ENCODE results near the gene CAP1. TPM values are rescaled to one million over a fixed set of nuclear protein-coding genes. Genes with fewer than 3 reads are reported as not detected.

CAP1 gene
- total and polyA plus RNA-seq, 12 donors: 25.2 to 157 (median 55.8) TPM

- Histone ChIP-seq H3K27ac (no peak overlapping the region), H3K36me3 (no peaks in the 10 kb centered on the region), H3K4me3 (no peak overlapping the region), H3K4me1 (peaks cover 0 to 11% (median 0%) of the 10 kb centered on the region in 9 donors), H3K9me3 (peaks cover 0 to 24% (median 0%) of the 10 kb centered on the region in 11 donors), H3K27me3 (no peaks in the 10 kb centered on the region)
- intact Hi-C loops (cut with DNase I): loop anchor here in 2 of 10 donors (10.0 kb wide), 2 partner anchors 113 to 213 kb away; no protein-coding TSS in a partner anchor
- TF ChIP-seq CTCF (IDR thresholded peaks at IDR 0.05): no peak
- no peak for ATAC-seq
- DNase-seq: no peak
Measured at GRCh38 chr1:40027647-40028046, 12.9 kb upstream of the CAP1 start.

GRCh38 chr1:40029608-40030007 is 10.9 kb upstream of the CAP1 start:
- Histone ChIP-seq H3K36me3 (no peaks in the 10 kb centered on the region), H3K27me3 (no peaks in the 10 kb centered on the region), H3K27ac (no peak overlapping the region), H3K4me1 (peaks cover 0 to 16% (median 0%) of the 10 kb centered on the region in 9 donors), H3K4me3 (no peak overlapping the region), H3K9me3 (peaks cover 0 to 12% (median 0%) of the 10 kb centered on the region in 11 donors)
- 67 to 68% methylated on average over 3 of the region's 3 CpGs for WGBS, 2 donors
- no peak for ATAC-seq
- intact Hi-C loops (cut with DNase I): loop anchor here in 5 of 10 donors (5.0 to 10.0 kb wide), 5 partner anchors 55 to 215 kb away; no protein-coding TSS in a partner anchor
- no peak for DNase-seq
- no peak for TF ChIP-seq CTCF (IDR thresholded peaks at IDR 0.05)

GRCh38 chr1:40030528-40031135 is 9.9 kb upstream of the CAP1 start:
- intact Hi-C loops (cut with DNase I): loop anchor here in 3 of 10 donors (5.0 to 10.0 kb wide), 4 partner anchors 56 to 216 kb away; no protein-coding TSS in a partner anchor

More at GRCh38 chr1:40030528-40031135, 9.9 kb upstream of the CAP1 start:
- ATAC-seq: no peak
- no peak for TF ChIP-seq CTCF (IDR thresholded peaks at IDR 0.05)
- 56 to 59% methylated on average over 3 of the region's 3 CpGs for WGBS, 2 donors
- H3K9me3 ChIP-seq: peaks cover 0 to 12% (median 0%) of the 10 kb centered on the region in 11 donors
- H3K27me3 ChIP-seq: no peaks in the 10 kb centered on the region
- no peak for DNase-seq
- H3K36me3 ChIP-seq: no peaks in the 10 kb centered on the region
- H3K4me3 ChIP-seq: no peak overlapping the region
- H3K4me1 ChIP-seq: peaks cover 0 to 26% (median 8%) of the 10 kb centered on the region in 9 donors
- H3K27ac ChIP-seq: no peak overlapping the region
